WTC11 (cell line): ENCODE results near the gene CNGA3. TPM values are rescaled to one million over a fixed set of nuclear protein-coding genes. Genes with fewer than 3 reads are reported as not detected.

ENCODE experiments used
- ATAC-seq: fragments of 200-7000 bp; cut with Tn5 transposase; 2 replicates; pipeline ENCODE4 v1.10.0; 2021; ENCODE audit warnings: mild to moderate bottlenecking, moderate library complexity
- CTCF ChIA-PET: fragments of 300-600 bp; sonication (Branson Sonifier 250); formaldehyde crosslinking; loops from one replicate; lab custom pipeline; 2021; ENCODE audit warnings: antibody characterized with exemption; lab: Charles Lee
- POLR2A ChIA-PET: fragments of 350-600 bp; sonication (Branson Sonifier 250); formaldehyde crosslinking; loops from one replicate; lab custom pipeline; 2021; ENCODE audit warnings: antibody characterized with exemption; lab: Charles Lee
- DNase-seq: peaks from one replicate; pipeline ENCODE4 v3.0.0; 2021; ENCODE audit warnings: low spot score
- H3K27ac Mint-ChIP-seq: 2 replicates; pipeline ENCODE4 v1.8.0; 2021; ENCODE audit warnings: mixed read lengths
- H3K27me3 Mint-ChIP-seq: 2 replicates; pipeline ENCODE4 v1.8.0; 2021; ENCODE audit warnings: low read depth, mild to moderate bottlenecking, moderate library complexity, mixed read lengths
- H3K36me3 Mint-ChIP-seq: 2 replicates; pipeline ENCODE4 v1.8.0; 2021; ENCODE audit warnings: mixed read lengths
- H3K4me1 Mint-ChIP-seq: 2 replicates; pipeline ENCODE4 v1.8.0; 2022; ENCODE audit warnings: mixed read lengths
- H3K4me3 Mint-ChIP-seq: 2 replicates; pipeline ENCODE4 v1.8.0; 2021; ENCODE audit warnings: mild to moderate bottlenecking, moderate library complexity, mixed read lengths
- H3K9me3 Mint-ChIP-seq: 2 replicates; pipeline ENCODE4 v1.8.0; 2021; ENCODE audit warnings: mixed read lengths
- AFF4 ChIP-seq: sonication (generic); formaldehyde crosslinking; IDR thresholded peaks from 2 replicates; pipeline ENCODE4 v1.8.1; 2023; ENCODE audit warnings: mild to moderate bottlenecking, missing genetic modification reagents, borderline replicate concordance
- ATF1 ChIP-seq: sonication (generic); formaldehyde crosslinking; IDR thresholded peaks from 2 replicates; pipeline ENCODE4 v1.8.1; 2023; ENCODE audit warnings: mild to moderate bottlenecking, moderate library complexity, missing genetic modification reagents
- ELF4 ChIP-seq: sonication (generic); formaldehyde crosslinking; IDR thresholded peaks from 2 replicates; pipeline ENCODE4 v1.8.1; 2022; ENCODE audit warnings: low read depth, mild to moderate bottlenecking, moderate library complexity, missing genetic modification reagents
- FOXP4 ChIP-seq: sonication (generic); formaldehyde crosslinking; IDR thresholded peaks from 2 replicates; pipeline ENCODE4 v1.8.0; 2022; ENCODE audit warnings: mild to moderate bottlenecking, missing genetic modification reagents
- GABPB1 ChIP-seq: sonication (generic); formaldehyde crosslinking; IDR thresholded peaks from 2 replicates; pipeline ENCODE4 v1.8.1; 2023; ENCODE audit warnings: mild to moderate bottlenecking, missing genetic modification reagents
- JUN ChIP-seq: sonication (generic); formaldehyde crosslinking; IDR thresholded peaks from 2 replicates; pipeline ENCODE4 v1.8.0; 2023; ENCODE audit warnings: mild to moderate bottlenecking, missing genetic modification reagents
- NR3C1 ChIP-seq: sonication (generic); formaldehyde crosslinking; conservative IDR thresholded peaks from 2 replicates; pipeline ENCODE4 v1.8.1; 2023; ENCODE audit warnings: low read depth, mild to moderate bottlenecking, missing genetic modification reagents
- PRRX2 ChIP-seq: fragments of 250-450 bp; sonication (Bioruptor Pico); IDR thresholded peaks from 2 replicates; pipeline ENCODE4 v1.8.0; 2021; ENCODE audit warnings: mild to moderate bottlenecking
- RELA ChIP-seq: sonication (generic); formaldehyde crosslinking; IDR thresholded peaks from 2 replicates; pipeline ENCODE4 v1.8.1; 2022; ENCODE audit warnings: missing genetic modification reagents, mild to moderate bottlenecking, borderline replicate concordance
- SP1 ChIP-seq: sonication (generic); formaldehyde crosslinking; conservative IDR thresholded peaks from 2 replicates; pipeline ENCODE4 v1.8.1; 2022; ENCODE audit warnings: missing genetic modification reagents
- STAT6 ChIP-seq: sonication (generic); formaldehyde crosslinking; conservative IDR thresholded peaks from 2 replicates; pipeline ENCODE4 v1.8.1; 2023; ENCODE audit warnings: mild to moderate bottlenecking, low read depth, missing genetic modification reagents, moderate library complexity
- TCF7 ChIP-seq: sonication (generic); formaldehyde crosslinking; IDR thresholded peaks from 2 replicates; pipeline ENCODE4 v1.8.0; 2022; ENCODE audit warnings: mild to moderate bottlenecking, low read depth, missing genetic modification reagents, moderate library complexity
- TEAD4 ChIP-seq: sonication (generic); formaldehyde crosslinking; IDR thresholded peaks from 2 replicates; pipeline ENCODE4 v1.8.0; 2022; ENCODE audit warnings: mild to moderate bottlenecking, missing genetic modification reagents
- total RNA-seq: library from RNA; stranded (reverse); gene quantifications from 3 replicates; pipeline ENCODE4 v1.2.3, GENCODE V29; 2021
- TF ChIP-seq, protein P1 (sequence below): sonication (generic); formaldehyde crosslinking; IDR thresholded peaks from 2 replicates; pipeline ENCODE4 v1.8.0; 2022; ENCODE audit warnings: missing genetic modification reagents
- TF ChIP-seq, protein P2 (sequence below): sonication (generic); formaldehyde crosslinking; IDR thresholded peaks from 2 replicates; pipeline ENCODE4 v1.8.1; 2022; ENCODE audit warnings: mild to moderate bottlenecking, missing genetic modification reagents, moderate library complexity, borderline replicate concordance

CNGA3 gene
- total RNA-seq, 1 experiment from 2014 or later: not detected

DNA sequence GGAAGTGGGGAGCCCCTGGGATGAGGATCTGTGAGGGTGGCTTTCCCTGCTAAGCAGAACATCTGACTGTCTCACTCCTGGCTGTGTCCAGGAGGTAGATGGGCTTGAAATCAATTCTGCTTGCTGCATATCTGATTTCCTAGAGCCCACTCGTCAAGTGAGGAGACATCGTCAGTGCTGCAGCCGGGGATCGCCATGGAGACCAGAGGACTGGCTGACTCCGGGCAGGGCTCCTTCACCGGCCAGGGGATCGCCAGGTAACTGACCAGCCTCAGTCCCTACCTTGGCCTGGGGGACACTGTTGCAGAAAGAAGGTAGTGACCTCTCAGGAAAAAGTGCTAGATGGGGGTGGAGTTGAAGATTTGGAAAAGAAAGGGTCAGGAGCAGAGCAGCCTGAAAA, 31.3 kb downstream of the CNGA3 start:
- peaks cover 26% of the 10 kb centered on the region for H3K4me1 Mint-ChIP-seq
- no peak for ATAC-seq
- no peaks in the 10 kb centered on the region for H3K36me3 Mint-ChIP-seq
- no peak overlapping the region for H3K27ac Mint-ChIP-seq
- ChIA-PET POLR2A (no interaction called here), CTCF (interaction anchor here (1.2 kb wide), 1 partner anchor 66 kb away, joined by 4 read pairs; no protein-coding TSS in a partner anchor)
- TF ChIP-seq JUN (CRISPR knock-in tag) (no peak), AFF4 (CRISPR knock-in tag) (no peak), FOXP4 (CRISPR knock-in tag) (no peak), RELA (no peak), TEAD4 (no peak), TCF7 (CRISPR knock-in tag) (no peak), ELF4 (no peak), SP1 (no peak), PRRX2 (no peak), NR3C1 (CRISPR knock-in tag) (no peak)
- TF ChIP-seq, protein P1, sequence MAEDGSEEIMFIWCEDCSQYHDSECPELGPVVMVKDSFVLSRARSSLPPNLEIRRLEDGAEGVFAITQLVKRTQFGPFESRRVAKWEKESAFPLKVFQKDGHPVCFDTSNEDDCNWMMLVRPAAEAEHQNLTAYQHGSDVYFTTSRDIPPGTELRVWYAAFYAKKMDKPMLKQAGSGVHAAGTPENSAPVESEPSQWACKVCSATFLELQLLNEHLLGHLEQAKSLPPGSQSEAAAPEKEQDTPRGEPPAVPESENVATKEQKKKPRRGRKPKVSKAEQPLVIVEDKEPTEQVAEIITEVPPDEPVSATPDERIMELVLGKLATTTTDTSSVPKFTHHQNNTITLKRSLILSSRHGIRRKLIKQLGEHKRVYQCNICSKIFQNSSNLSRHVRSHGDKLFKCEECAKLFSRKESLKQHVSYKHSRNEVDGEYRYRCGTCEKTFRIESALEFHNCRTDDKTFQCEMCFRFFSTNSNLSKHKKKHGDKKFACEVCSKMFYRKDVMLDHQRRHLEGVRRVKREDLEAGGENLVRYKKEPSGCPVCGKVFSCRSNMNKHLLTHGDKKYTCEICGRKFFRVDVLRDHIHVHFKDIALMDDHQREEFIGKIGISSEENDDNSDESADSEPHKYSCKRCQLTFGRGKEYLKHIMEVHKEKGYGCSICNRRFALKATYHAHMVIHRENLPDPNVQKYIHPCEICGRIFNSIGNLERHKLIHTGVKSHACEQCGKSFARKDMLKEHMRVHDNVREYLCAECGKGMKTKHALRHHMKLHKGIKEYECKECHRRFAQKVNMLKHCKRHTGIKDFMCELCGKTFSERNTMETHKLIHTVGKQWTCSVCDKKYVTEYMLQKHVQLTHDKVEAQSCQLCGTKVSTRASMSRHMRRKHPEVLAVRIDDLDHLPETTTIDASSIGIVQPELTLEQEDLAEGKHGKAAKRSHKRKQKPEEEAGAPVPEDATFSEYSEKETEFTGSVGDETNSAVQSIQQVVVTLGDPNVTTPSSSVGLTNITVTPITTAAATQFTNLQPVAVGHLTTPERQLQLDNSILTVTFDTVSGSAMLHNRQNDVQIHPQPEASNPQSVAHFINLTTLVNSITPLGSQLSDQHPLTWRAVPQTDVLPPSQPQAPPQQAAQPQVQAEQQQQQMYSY (CRISPR knock-in tag): no peak
- H3K27me3 Mint-ChIP-seq: peaks cover 11% of the 10 kb centered on the region
- H3K4me3 Mint-ChIP-seq: no peak overlapping the region
- no peaks in the 10 kb centered on the region for H3K9me3 Mint-ChIP-seq
- DNase-seq: no peak

GRCh38 chr2:98378196-98378595, 31.9 kb downstream of the CNGA3 start:
- no peak for DNase-seq
- ATAC-seq: no peak
- CTCF ChIA-PET: interaction anchor here (1.2 kb wide), 1 partner anchor 66 kb away, joined by 4 read pairs; no protein-coding TSS in a partner anchor
- Mint-ChIP-seq H3K4me3 (no peak overlapping the region), H3K27ac (no peak overlapping the region), H3K9me3 (no peaks in the 10 kb centered on the region), H3K27me3 (peaks cover 11% of the 10 kb centered on the region), H3K36me3 (no peaks in the 10 kb centered on the region), H3K4me1 (peaks cover 29% of the 10 kb centered on the region)
- POLR2A ChIA-PET: no interaction called here
- TF ChIP-seq, protein P2, sequence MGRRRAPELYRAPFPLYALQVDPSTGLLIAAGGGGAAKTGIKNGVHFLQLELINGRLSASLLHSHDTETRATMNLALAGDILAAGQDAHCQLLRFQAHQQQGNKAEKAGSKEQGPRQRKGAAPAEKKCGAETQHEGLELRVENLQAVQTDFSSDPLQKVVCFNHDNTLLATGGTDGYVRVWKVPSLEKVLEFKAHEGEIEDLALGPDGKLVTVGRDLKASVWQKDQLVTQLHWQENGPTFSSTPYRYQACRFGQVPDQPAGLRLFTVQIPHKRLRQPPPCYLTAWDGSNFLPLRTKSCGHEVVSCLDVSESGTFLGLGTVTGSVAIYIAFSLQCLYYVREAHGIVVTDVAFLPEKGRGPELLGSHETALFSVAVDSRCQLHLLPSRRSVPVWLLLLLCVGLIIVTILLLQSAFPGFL: no peak
- TF ChIP-seq STAT6 (CRISPR knock-in tag) (no peak), GABPB1 (CRISPR knock-in tag) (no peak), FOXP4 (CRISPR knock-in tag) (no peak), ATF1 (CRISPR knock-in tag) (no peak), AFF4 (CRISPR knock-in tag) (no peak)
